HuH-7.5 (cell line): ENCODE measurements around the gene HOXA5.

Source experiments
- DNase-seq: peaks from one replicate; pipeline ENCODE4 v3.0.0; 2011; ENCODE audit warnings: low spot score

The HOXA5 gene

GRCh38 chr7:27133409-27134231, 9.9 kb downstream of the HOXA5 start:
- no peak for DNase-seq

GRCh38 chr7:27132978-27133377, 10.5 kb downstream of the HOXA5 start:
- no peak for DNase-seq

GRCh38 chr7:27132214-27132613, 11.3 kb downstream of the HOXA5 start:
- no peak for DNase-seq

GRCh38 chr7:27131390-27131819, 12.1 kb downstream of the HOXA5 start:
- DNase-seq: no peak

- peak; percentile 87 for DNase-seq
Observed at GRCh38 chr7:27130540-27131389, 12.7 kb downstream of the HOXA5 start, which contains the start of gene HOXA4. HOXA4 (minus strand) TSS chr7:27130757; CDS start chr7:27130733, 24 bp downstream.

- no peak for DNase-seq
Observed at GRCh38 chr7:27129729-27130539, 13.5 kb downstream of the HOXA5 start.

- no peak for DNase-seq
Observed at GRCh38 chr7:27128776-27129728, 14.4 kb downstream of the HOXA5 start.

GRCh38 chr7:27128034-27128433, 15.4 kb downstream of the HOXA5 start:
- DNase-seq: no peak

GRCh38 chr7:27126596-27127327, 16.7 kb downstream of the HOXA5 start:
- no peak for DNase-seq

- no peak for DNase-seq
Observed at GRCh38 chr7:27125986-27126394, 17.5 kb downstream of the HOXA5 start.

- DNase-seq: no peak
Observed at GRCh38 chr7:27124902-27125689, 18.4 kb downstream of the HOXA5 start.

- no peak for DNase-seq
Observed at GRCh38 chr7:27124096-27124901, 19.2 kb downstream of the HOXA5 start.

- DNase-seq: no peak
Observed at GRCh38 chr7:27123477-27124053, 19.9 kb downstream of the HOXA5 start.

- no peak for DNase-seq
Observed at GRCh38 chr7:27123007-27123476, 20.4 kb downstream of the HOXA5 start.

- DNase-seq: no peak
Observed at GRCh38 chr7:27122077-27122910, 21.2 kb downstream of the HOXA5 start.

GRCh38 chr7:27121684-27122076, 21.8 kb downstream of the HOXA5 start:
- DNase-seq: no peak

- no peak for DNase-seq
Observed at GRCh38 chr7:27119412-27119911, 24.0 kb downstream of the HOXA5 start.
